Uterus (tissue), 2 donors: ENCODE measurements around the gene TNS4.

Experiments used
- POLR2A ChIP-seq, 2 donors: fragments of 450-650 bp; IDR thresholded peaks; one replicate each; pipeline ENCODE4 v1.6.1; 2016; ENCODE audit warnings: antibody characterized with exemption in 2 of 2, mild to moderate bottlenecking in 1 of 2, moderate library complexity in 1 of 2
- TF ChIP-seq, protein P1 (sequence below), 4 experiments: fragments of 200-600 bp in 2 of 4; fragments of 450-650 bp in 2 of 4; sonication (generic) in 2 of 4; IDR thresholded peaks; one replicate each; pipeline ENCODE4 v1.5.1; 2016 to 2019; ENCODE audit warnings: antibody characterized with exemption in 4 of 4, mild to moderate bottlenecking in 2 of 4, moderate library complexity in 1 of 4

DNA sequence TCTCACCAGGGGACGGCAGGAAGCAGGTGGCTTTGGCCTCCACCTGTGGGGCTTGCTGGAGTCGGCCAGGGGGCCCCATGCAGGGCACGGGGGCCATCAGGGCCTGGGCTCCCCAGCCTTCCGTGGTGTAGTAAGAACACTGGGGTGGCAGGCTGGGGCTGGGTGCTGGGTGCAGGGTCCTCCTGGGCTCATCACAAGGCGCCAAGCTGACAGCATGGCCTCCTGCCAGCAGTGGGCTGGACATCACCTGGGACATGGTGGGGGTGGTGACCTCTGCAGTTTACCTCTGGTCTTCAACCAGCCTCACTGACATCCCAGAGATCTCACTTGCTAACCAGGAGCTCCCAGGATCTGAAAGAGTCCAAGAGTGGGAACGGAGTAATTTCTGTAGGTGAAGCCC, 5.3 kb downstream of the TNS4 start:
- TF ChIP-seq POLR2A (IDR thresholded peaks at IDR 0.05): no peak
- TF ChIP-seq, protein P1, sequence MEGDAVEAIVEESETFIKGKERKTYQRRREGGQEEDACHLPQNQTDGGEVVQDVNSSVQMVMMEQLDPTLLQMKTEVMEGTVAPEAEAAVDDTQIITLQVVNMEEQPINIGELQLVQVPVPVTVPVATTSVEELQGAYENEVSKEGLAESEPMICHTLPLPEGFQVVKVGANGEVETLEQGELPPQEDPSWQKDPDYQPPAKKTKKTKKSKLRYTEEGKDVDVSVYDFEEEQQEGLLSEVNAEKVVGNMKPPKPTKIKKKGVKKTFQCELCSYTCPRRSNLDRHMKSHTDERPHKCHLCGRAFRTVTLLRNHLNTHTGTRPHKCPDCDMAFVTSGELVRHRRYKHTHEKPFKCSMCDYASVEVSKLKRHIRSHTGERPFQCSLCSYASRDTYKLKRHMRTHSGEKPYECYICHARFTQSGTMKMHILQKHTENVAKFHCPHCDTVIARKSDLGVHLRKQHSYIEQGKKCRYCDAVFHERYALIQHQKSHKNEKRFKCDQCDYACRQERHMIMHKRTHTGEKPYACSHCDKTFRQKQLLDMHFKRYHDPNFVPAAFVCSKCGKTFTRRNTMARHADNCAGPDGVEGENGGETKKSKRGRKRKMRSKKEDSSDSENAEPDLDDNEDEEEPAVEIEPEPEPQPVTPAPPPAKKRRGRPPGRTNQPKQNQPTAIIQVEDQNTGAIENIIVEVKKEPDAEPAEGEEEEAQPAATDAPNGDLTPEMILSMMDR (IDR thresholded peaks at IDR 0.05): no peak
